ENCODE data around the gene MRS2. TPM values are rescaled to one million over a fixed set of nuclear protein-coding genes. Genes with fewer than 3 reads are reported as not detected.

The MRS2 gene
- polyA plus RNA-seq, 2 of the 4 experiments (the other 2 are of a cell fraction) = 21.8 to 24.8 TPM

DNA sequence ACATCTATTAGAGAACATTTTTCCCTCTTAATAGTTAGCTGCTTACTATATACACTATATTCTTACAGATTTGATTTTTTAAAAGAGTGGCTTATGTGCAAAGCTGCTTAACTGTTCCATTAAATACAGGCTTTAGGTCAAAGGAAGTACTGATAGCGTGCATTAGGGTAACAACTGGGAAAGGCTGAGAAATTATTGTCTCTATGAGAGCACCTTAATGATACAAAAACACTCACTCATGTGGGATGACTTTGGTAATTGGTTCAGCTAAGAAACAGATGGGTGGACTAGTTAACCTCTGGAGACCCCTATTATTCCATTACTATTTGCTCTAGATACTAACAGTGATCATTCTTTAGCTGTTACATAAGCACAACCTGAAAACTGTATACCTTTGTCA, 48.9 kb upstream of the MRS2 start (continued):
- TF ChIP-seq KDM1A (IDR thresholded peaks at IDR 0.05; ENCODE audit: low read depth) (no peak), BHLHE40 (IDR thresholded peaks at IDR 0.05; ENCODE audit: low read depth, low read length) (no peak), FOSL2 (IDR thresholded peaks at IDR 0.05) (no peak), FOSL2 (CRISPR knock-in tag; IDR thresholded peaks at IDR 0.05) (no peak), ESRRA (IDR thresholded peaks at IDR 0.05; ENCODE audit: borderline replicate concordance, low read length) (no peak), KDM5A (IDR thresholded peaks at IDR 0.05) (no peak), POLR2A (IDR thresholded peaks at IDR 0.05; ENCODE audit: low read length) (no peak)
- TF ChIP-seq, protein P1, sequence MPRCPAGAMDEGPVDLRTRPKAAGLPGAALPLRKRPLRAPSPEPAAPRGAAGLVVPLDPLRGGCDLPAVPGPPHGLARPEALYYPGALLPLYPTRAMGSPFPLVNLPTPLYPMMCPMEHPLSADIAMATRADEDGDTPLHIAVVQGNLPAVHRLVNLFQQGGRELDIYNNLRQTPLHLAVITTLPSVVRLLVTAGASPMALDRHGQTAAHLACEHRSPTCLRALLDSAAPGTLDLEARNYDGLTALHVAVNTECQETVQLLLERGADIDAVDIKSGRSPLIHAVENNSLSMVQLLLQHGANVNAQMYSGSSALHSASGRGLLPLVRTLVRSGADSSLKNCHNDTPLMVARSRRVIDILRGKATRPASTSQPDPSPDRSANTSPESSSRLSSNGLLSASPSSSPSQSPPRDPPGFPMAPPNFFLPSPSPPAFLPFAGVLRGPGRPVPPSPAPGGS (IDR thresholded peaks at IDR 0.05) = no peak

DNA sequence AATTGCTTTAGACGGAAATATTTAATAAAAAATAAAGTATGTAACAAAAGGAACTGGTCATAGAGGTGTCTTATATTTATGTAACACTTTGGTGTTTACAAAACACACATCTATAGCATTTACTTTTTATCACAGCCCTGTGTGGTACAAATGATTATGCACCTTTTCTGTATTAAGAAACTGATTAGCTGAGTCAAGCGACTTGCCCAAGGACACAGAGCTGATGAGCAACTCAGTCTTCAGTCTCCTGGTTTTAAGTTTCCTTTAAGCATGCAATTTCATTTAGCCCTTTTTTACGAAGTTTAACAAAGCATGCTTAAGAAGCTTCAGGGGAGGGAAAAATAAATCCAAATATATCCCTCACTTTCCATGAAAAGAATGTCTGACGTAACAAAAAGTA, 47.3 kb upstream of the MRS2 start:
- H3K27ac ChIP-seq = peak overlapping the region; percentile 55 to 79
- FAIRE-seq (no peak), DNase-seq (ENCODE audit: low read depth in 1 of 2, low spot score in 1 of 2) (no peak), ATAC-seq (no peak)
- ChIA-PET POLR2A (no interaction called here), CTCF (interaction anchor here (3.5 kb wide), 1 partner anchor 73 kb away, joined by 21 read pairs; no protein-coding TSS in a partner anchor)
- TF ChIP-seq PHF8 (IDR thresholded peaks at IDR 0.05; ENCODE audit: borderline replicate concordance, low read depth) = no peak
- no peak for TF ChIP-seq HOXB5 (CRISPR knock-in tag; IDR thresholded peaks at IDR 0.05)
- no peak for TF ChIP-seq NPAS2 (CRISPR knock-in tag; IDR thresholded peaks at IDR 0.05; ENCODE audit: borderline replicate concordance)
- TF ChIP-seq HEYL (CRISPR knock-in tag; IDR thresholded peaks at IDR 0.05) = no peak
- TF ChIP-seq, protein P2, sequence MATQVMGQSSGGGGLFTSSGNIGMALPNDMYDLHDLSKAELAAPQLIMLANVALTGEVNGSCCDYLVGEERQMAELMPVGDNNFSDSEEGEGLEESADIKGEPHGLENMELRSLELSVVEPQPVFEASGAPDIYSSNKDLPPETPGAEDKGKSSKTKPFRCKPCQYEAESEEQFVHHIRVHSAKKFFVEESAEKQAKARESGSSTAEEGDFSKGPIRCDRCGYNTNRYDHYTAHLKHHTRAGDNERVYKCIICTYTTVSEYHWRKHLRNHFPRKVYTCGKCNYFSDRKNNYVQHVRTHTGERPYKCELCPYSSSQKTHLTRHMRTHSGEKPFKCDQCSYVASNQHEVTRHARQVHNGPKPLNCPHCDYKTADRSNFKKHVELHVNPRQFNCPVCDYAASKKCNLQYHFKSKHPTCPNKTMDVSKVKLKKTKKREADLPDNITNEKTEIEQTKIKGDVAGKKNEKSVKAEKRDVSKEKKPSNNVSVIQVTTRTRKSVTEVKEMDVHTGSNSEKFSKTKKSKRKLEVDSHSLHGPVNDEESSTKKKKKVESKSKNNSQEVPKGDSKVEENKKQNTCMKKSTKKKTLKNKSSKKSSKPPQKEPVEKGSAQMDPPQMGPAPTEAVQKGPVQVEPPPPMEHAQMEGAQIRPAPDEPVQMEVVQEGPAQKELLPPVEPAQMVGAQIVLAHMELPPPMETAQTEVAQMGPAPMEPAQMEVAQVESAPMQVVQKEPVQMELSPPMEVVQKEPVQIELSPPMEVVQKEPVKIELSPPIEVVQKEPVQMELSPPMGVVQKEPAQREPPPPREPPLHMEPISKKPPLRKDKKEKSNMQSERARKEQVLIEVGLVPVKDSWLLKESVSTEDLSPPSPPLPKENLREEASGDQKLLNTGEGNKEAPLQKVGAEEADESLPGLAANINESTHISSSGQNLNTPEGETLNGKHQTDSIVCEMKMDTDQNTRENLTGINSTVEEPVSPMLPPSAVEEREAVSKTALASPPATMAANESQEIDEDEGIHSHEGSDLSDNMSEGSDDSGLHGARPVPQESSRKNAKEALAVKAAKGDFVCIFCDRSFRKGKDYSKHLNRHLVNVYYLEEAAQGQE (IDR thresholded peaks at IDR 0.05) = 0 out of 2 replicates have a peak, but pooled peaks have one; percentile 16
- TF ChIP-seq RFX5 (IDR thresholded peaks at IDR 0.05) = no peak
- TF ChIP-seq MAFK (IDR thresholded peaks at IDR 0.05; ENCODE audit: partially characterized antibody) = no peak
- TF ChIP-seq, protein P3, sequence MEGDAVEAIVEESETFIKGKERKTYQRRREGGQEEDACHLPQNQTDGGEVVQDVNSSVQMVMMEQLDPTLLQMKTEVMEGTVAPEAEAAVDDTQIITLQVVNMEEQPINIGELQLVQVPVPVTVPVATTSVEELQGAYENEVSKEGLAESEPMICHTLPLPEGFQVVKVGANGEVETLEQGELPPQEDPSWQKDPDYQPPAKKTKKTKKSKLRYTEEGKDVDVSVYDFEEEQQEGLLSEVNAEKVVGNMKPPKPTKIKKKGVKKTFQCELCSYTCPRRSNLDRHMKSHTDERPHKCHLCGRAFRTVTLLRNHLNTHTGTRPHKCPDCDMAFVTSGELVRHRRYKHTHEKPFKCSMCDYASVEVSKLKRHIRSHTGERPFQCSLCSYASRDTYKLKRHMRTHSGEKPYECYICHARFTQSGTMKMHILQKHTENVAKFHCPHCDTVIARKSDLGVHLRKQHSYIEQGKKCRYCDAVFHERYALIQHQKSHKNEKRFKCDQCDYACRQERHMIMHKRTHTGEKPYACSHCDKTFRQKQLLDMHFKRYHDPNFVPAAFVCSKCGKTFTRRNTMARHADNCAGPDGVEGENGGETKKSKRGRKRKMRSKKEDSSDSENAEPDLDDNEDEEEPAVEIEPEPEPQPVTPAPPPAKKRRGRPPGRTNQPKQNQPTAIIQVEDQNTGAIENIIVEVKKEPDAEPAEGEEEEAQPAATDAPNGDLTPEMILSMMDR (IDR thresholded peaks at IDR 0.05) = no peak
- no peak for TF ChIP-seq RNF2 (IDR thresholded peaks at IDR 0.05; ENCODE audit: borderline replicate concordance, low read depth)
- peak overlapping the region; percentile 87 for H3K4me2 ChIP-seq
- peak overlapping the region; percentile 63 for H3K4me3 ChIP-seq
- H3K9me3 ChIP-seq = no peaks in the 10 kb centered on the region
- H3K4me1 ChIP-seq = peaks cover 2% of the 10 kb centered on the region; the same call in 1 of the 3 replicates
- WGBS (ENCODE audit: missing lambda C conversion rate) = 17% methylated on average over 4 of the region's 4 CpGs

DNA sequence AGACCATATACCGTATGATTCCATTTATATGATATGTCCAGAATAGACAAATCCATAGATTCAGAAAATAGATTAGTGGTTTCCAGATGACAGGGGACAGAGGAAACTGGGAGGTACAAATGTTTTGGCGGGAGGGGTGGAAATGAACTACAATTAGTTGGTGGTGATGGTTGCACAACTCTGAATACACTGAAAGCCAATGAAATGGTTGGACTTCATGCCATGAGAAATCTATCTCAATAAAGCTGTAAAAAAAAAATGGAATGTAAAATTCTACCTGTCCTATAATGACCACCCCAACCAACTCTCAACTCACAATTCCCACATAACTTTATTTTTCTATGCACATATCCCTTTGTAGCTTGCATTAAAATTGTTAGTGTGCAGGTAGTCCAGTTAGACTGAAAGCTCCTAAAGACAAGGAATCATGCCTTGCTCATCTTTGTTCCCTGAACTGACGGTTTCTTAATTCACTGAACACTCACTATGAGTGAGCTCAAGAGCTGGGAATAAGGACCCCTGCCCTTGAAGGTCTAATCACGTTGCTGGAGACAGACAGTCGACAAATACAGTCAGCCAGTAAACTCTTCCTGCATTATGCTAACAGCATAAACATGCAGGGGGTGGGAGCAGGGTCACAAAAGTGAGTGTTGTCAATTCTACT, 46.3 kb upstream of the MRS2 start:
- CTCF ChIA-PET = interaction anchor here (1.3 to 3.5 kb wide), 2 partner anchors 15 to 74 kb away, joined by 5 to 21 read pairs; no protein-coding TSS in a partner anchor
- peaks cover 13% of the 10 kb centered on the region; the same call in 2 of the 3 replicates for H3K4me1 ChIP-seq
- H3K4me3 ChIP-seq = peak overlapping the region; percentile 63
- TF ChIP-seq NPAS2 (CRISPR knock-in tag; IDR thresholded peaks at IDR 0.05; ENCODE audit: borderline replicate concordance) (no peak), KDM5A (IDR thresholded peaks at IDR 0.05) (no peak), MAZ (IDR thresholded peaks at IDR 0.05; ENCODE audit: borderline replicate concordance, low read depth, low read length) (no peak), JUN (IDR thresholded peaks at IDR 0.05) (no peak), CEBPB (IDR thresholded peaks at IDR 0.05) (peak; percentile 61 to 73; a peak in 3 of 4 replicates), ZC3H11A (IDR thresholded peaks at IDR 0.05) (no peak), CHD4 (IDR thresholded peaks at IDR 0.05; ENCODE audit: borderline replicate concordance) (no peak), EHF (CRISPR knock-in tag; IDR thresholded peaks at IDR 0.05) (no peak)
- TF ChIP-seq, protein P3 (IDR thresholded peaks at IDR 0.05) = no peak
- H3K27ac ChIP-seq = peak overlapping the region; percentile 79 to 87
- H3K4me2 ChIP-seq = peak overlapping the region; percentile 87
- WGBS (ENCODE audit: missing lambda C conversion rate) = 12% methylated on average over 5 of the region's 5 CpGs
- POLR2A ChIA-PET = no interaction called here
- ATAC-seq (0 out of 6 replicates have a peak, but pooled peaks of 1 of the 2 experiments have one; percentile 3), FAIRE-seq (no peak), DNase-seq (ENCODE audit: low read depth in 1 of 2, low spot score in 1 of 2) (peak in 1 of 2 experiments; percentile 53)
- no peaks in the 10 kb centered on the region for H3K9me3 ChIP-seq

Measured in A549 (cell line).